Measurements from ENCODE around the gene YBX1.
A peak's percentile ranks its signal among the peaks of the same experiment; 100 is the strongest.

Gene YBX1

DNA sequence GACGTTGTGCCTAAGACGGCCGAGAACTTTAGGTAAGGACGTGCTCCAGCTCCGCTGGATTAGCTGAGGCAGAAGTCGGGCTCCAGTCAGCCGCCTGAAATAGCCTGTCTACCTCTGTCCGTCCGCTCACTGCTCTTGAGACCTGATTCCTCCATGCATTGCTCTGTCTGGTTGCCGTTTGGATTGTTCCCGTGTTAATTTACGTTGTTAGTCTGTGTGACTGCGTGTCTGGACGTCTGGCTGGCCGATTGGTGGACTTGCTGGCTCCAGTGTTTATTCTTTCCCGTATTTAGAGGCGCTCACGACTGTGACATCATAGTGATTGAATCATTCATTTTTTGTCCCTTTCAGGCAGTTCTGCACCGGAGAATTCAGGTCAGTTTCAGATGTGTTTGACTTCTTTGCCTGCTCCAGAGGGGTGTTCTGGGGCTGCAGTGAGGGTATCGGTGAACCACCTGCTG, 23.3 kb upstream of the YBX1 start:
- peak overlapping the region; percentile 93 for H3K4me3 ChIP-seq (ENCODE audit: low read depth, low read length)
- CTCF ChIA-PET = interaction anchor here (1.6 to 1.8 kb wide), 2 partner anchors 15 to 314 kb away, joined by 4 read pairs; no protein-coding TSS in a partner anchor
- no peak for TF ChIP-seq CTCF (IDR thresholded peaks at IDR 0.05; ENCODE audit: insufficient read depth, low read length, missing control alignments)
- DNase-seq (ENCODE audit: low read depth, low spot score) = no peak
- POLR2A ChIA-PET = interaction anchor here (1.9 kb wide), 1 partner anchor 23 kb away, joined by 18 read pairs; the partner anchor contains the start of gene YBX1

GRCh38 chr1:42660907-42661500, 21.2 kb upstream of the YBX1 start:
- no peak for TF ChIP-seq CTCF (IDR thresholded peaks at IDR 0.05; ENCODE audit: insufficient read depth, low read length, missing control alignments)
- H3K4me3 ChIP-seq (ENCODE audit: low read depth, low read length) = no peak overlapping the region
- ChIA-PET CTCF (no interaction called here), POLR2A (no interaction called here)
- DNase-seq (ENCODE audit: low read depth, low spot score) = no peak

GRCh38 chr1:42669936-42670335, 12.3 kb upstream of the YBX1 start:
- TF ChIP-seq CTCF (IDR thresholded peaks at IDR 0.05; ENCODE audit: insufficient read depth, low read length, missing control alignments) = no peak
- ChIA-PET POLR2A (interaction anchor here (1.5 to 2.1 kb wide), 2 partner anchors 9 to 12 kb away, joined by 4 to 5 read pairs; partner anchors contain the start of gene YBX1), CTCF (no interaction called here)
- no peak overlapping the region for H3K4me3 ChIP-seq (ENCODE audit: low read depth, low read length)
- no peak for DNase-seq (ENCODE audit: low read depth, low spot score)

- ChIA-PET CTCF (no interaction called here), POLR2A (interaction anchor here (2.1 kb wide), 1 partner anchor 9 kb away, joined by 5 read pairs; no protein-coding TSS in a partner anchor)
- TF ChIP-seq CTCF (IDR thresholded peaks at IDR 0.05; ENCODE audit: insufficient read depth, low read length, missing control alignments) = no peak
- DNase-seq (ENCODE audit: low read depth, low spot score) = no peak
- no peak overlapping the region for H3K4me3 ChIP-seq (ENCODE audit: low read depth, low read length)
Measured at GRCh38 chr1:42670425-42670824, 11.8 kb upstream of the YBX1 start.

GRCh38 chr1:42674214-42674613, 8.0 kb upstream of the YBX1 start:
- no peak overlapping the region for H3K4me3 ChIP-seq (ENCODE audit: low read depth, low read length)
- ChIA-PET POLR2A (no interaction called here), CTCF (interaction anchor here (0.9 kb wide), 1 partner anchor 16 kb away, joined by 4 read pairs; the partner anchor contains the start of gene PPIH)
- TF ChIP-seq CTCF (IDR thresholded peaks at IDR 0.05; ENCODE audit: insufficient read depth, low read length, missing control alignments) = no peak
- DNase-seq (ENCODE audit: low read depth, low spot score) = no peak

DNA sequence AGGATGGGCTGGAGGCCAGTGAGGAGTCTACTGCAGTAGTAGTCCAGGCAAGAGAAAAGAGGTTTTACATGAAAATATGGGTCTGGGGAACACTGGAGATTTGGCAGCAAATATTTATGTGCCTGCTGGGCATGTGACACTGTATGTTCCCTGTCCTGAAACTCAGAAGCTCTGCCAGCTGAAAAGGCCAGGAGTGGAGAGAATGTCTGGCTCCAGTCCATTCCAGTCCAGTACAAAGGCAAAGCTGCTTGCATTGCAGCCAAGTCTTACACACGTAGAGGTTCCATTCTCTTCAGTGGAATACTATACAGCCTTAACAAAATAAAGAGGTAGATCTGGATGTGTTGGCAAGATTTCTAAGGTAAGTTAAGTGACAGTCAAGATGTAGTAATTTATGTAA, 7.5 kb upstream of the YBX1 start:
- ChIA-PET POLR2A (no interaction called here), CTCF (no interaction called here)
- no peak overlapping the region for H3K4me3 ChIP-seq (ENCODE audit: low read depth, low read length)
- no peak for DNase-seq (ENCODE audit: low read depth, low spot score)
- TF ChIP-seq CTCF (IDR thresholded peaks at IDR 0.05; ENCODE audit: insufficient read depth, low read length, missing control alignments) = no peak

All from AG04449 (cell line).